ENCODE data around the gene CXCR1. TPM values are rescaled to one million over a fixed set of nuclear protein-coding genes. Genes with fewer than 3 reads are reported as not detected.

CXCR1 gene
- not detected in 2 replicates for total RNA-seq

DNA sequence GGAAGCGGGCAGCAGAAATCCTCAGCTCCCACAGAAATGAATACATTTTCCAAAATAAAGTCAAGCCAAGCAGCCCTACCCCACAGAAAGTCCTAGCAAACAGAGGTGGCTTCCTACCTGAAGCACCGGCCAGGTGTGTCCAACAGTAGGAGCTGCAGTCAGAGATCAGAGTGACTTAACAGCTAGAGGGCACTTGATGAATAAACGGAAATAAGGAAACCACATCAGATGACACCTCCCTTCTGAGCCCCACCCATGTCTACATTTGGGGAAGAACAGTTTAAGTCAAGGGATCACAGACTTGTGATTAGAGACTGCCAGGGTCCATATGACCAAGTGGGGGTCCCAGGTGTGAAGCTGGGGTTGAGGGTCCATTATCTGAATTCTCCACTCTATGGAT is at the start of gene CXCR1:
CXCR1 (minus strand) TSS at position 172 of the 400 bp plus-strand sequence. CDS start 1,751 bp downstream, outside the sequence.

GRCh38 chr2:218125626-218126080 is 41.1 kb downstream of the CXCR1 start, which contains the start of gene CXCR2:
Gene CXCR2 (plus strand): TSS chr2:218126028. CDS start chr2:218134802, 8,774 bp downstream.

Other genes with a start within 250 kb of the CXCR1 start
- gene TNS1, start 164.0 kb downstream of the CXCR1 start, total RNA-seq, result 33.3 and 41.8 TPM in 2 replicates
- gene RUFY4, start 97.7 kb downstream of the CXCR1 start, total RNA-seq, result not detected in 2 replicates
- not detected in 2 replicates for gene CXCR2, start 40.9 kb downstream of the CXCR1 start, total RNA-seq
- 232 and 237 TPM in 2 replicates for gene ARPC2, start 50.2 kb upstream of the CXCR1 start, total RNA-seq
- 0.09 TPM in 1 of 2 replicates, not detected in the other for gene GPBAR1, start 94.1 kb upstream of the CXCR1 start, total RNA-seq
- 133 and 152 TPM in 2 replicates for gene AAMP, start 103.2 kb upstream of the CXCR1 start, total RNA-seq
- gene PNKD, start 103.6 kb upstream of the CXCR1 start, total RNA-seq, result 16.6 and 19.1 TPM in 2 replicates
- 119 and 159 TPM in 2 replicates for gene TMBIM1, start 125.5 kb upstream of the CXCR1 start, total RNA-seq
- not detected in 2 replicates for gene CATIP, start 189.9 kb upstream of the CXCR1 start, total RNA-seq
- 0.09 and 0.11 TPM in 2 replicates for gene SLC11A1, start 215.3 kb upstream of the CXCR1 start, total RNA-seq
- 75.3 and 77.3 TPM in 2 replicates for gene CTDSP1, start 232.9 kb upstream of the CXCR1 start, total RNA-seq